Vagina (tissue), 2 donors: ENCODE measurements around the gene ACY1. TPM values are rescaled to one million over a fixed set of nuclear protein-coding genes. Genes with fewer than 3 reads are reported as not detected.

Experiments
- DNase-seq, 2 donors: peaks; one replicate each; pipeline ENCODE4 v3.0.0-alpha.2; 2017; ENCODE audit errors: extremely low spot score in 2 of 2
- H3K27ac ChIP-seq: fragments of 200-600 bp; sonication (generic); one replicate; pipeline ENCODE4 v1.5.1; 2019
- H3K27me3 ChIP-seq: fragments of 200-600 bp; sonication (generic); one replicate; pipeline ENCODE4 v1.5.1; 2019
- H3K36me3 ChIP-seq, 2 donors: fragments of 200-600 bp; sonication (generic); one replicate each; pipeline ENCODE4 v1.5.1; 2017 to 2019
- H3K4me1 ChIP-seq: fragments of 200-600 bp; sonication (generic); one replicate; pipeline ENCODE4 v1.5.1; 2019
- H3K4me3 ChIP-seq, 2 donors: fragments of 200-600 bp; sonication (generic); 1 replicate in 1 of 2; 2 replicates in 1 of 2; pipeline ENCODE4 v1.5.1; 2016 to 2019
- H3K9me3 ChIP-seq: fragments of 200-600 bp; sonication (generic); one replicate; pipeline ENCODE4 v1.5.1; 2019
- POLR2A ChIP-seq, 2 donors: fragments of 450-650 bp; IDR thresholded peaks; one replicate each; pipeline ENCODE4 v1.6.1; 2017; ENCODE audit warnings: antibody characterized with exemption in 2 of 2, mild to moderate bottlenecking in 2 of 2, moderate library complexity in 2 of 2
- POLR2AphosphoS5 ChIP-seq, 2 donors: sonication (generic); formaldehyde crosslinking; IDR thresholded peaks; one replicate each; pipeline ENCODE4 v1.9.0; 2017; ENCODE audit warnings: antibody characterized with exemption in 2 of 2, mild to moderate bottlenecking in 2 of 2, low read depth in 1 of 2; ENCODE audit not compliant: insufficient read depth in 1 of 2
- intact Hi-C: fragments of 100-400 bp; cut with DNase I; formaldehyde crosslinking; loops from one replicate; pipeline ENCODE4 v1.15.1; 2023
- total RNA-seq: library from RNA; depleted of rRNA; stranded (reverse); fragments of >200 nt; gene quantifications from one replicate; pipeline ENCODE4 v1.2.3, GENCODE V29; 2016
- TF ChIP-seq, protein P1 (sequence below), 3 experiments: fragments of 450-650 bp in 2 of 3; fragments of 200-600 bp in 1 of 3; sonication (generic) in 1 of 3; IDR thresholded peaks; one replicate each; pipeline ENCODE4 v1.5.1; 2017 to 2019; ENCODE audit warnings: antibody characterized with exemption in 3 of 3, mild to moderate bottlenecking in 2 of 3, moderate library complexity in 2 of 3

Gene ACY1
- total RNA-seq, 1 donor from 2014 or later, result 29.7 TPM

DNA sequence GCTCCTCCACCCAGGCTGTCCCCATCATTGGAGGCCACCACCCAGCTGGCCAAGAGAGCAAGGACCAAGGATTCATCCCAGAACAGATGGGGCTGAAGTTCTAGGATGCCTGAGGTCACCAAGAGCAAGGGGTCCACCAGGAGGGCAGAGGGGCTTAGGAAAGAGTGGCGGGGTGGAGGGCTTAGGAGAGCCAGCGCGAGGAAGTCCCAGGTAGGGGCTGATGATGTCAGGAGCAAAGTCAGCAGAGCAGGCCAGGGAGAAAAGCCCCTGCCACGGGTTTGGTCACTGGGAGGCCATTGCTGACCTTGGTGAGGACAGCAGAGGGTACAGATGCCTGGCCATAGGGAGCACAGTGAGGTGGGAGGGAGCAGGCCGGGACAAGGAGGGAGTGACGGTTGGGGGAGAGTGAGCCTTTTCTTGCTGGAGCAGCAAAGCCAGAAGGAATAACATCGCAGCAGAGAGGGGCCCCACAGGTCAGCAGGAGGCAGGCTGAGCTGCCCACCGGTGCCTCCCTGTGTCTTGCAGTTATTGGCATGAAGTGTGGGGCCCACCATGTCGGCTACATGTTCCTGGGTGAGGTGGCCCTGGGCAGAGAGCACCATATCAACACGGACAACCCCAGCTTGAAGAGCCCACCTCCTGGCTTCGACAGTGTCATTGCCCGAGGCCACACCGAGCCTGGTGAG is 36.0 kb upstream of the ACY1 start:
- TF ChIP-seq, protein P1, sequence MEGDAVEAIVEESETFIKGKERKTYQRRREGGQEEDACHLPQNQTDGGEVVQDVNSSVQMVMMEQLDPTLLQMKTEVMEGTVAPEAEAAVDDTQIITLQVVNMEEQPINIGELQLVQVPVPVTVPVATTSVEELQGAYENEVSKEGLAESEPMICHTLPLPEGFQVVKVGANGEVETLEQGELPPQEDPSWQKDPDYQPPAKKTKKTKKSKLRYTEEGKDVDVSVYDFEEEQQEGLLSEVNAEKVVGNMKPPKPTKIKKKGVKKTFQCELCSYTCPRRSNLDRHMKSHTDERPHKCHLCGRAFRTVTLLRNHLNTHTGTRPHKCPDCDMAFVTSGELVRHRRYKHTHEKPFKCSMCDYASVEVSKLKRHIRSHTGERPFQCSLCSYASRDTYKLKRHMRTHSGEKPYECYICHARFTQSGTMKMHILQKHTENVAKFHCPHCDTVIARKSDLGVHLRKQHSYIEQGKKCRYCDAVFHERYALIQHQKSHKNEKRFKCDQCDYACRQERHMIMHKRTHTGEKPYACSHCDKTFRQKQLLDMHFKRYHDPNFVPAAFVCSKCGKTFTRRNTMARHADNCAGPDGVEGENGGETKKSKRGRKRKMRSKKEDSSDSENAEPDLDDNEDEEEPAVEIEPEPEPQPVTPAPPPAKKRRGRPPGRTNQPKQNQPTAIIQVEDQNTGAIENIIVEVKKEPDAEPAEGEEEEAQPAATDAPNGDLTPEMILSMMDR (IDR thresholded peaks at IDR 0.05), result no peak
- TF ChIP-seq POLR2AphosphoS5 (IDR thresholded peaks at IDR 0.05; ENCODE audit: insufficient read depth in 1 of 2, low read depth in 1 of 2) (no peak), POLR2A (IDR thresholded peaks at IDR 0.05) (no peak)
- H3K4me1 ChIP-seq, result peaks cover 11% of the 10 kb centered on the region
- H3K27me3 ChIP-seq, result no peaks in the 10 kb centered on the region
- DNase-seq, result no peak
- H3K36me3 ChIP-seq, result no peaks in the 10 kb centered on the region
- no peak overlapping the region for H3K4me3 ChIP-seq
- intact Hi-C loops, result no loop called here
- H3K27ac ChIP-seq, result no peak overlapping the region
- no peaks in the 10 kb centered on the region for H3K9me3 ChIP-seq

DNA sequence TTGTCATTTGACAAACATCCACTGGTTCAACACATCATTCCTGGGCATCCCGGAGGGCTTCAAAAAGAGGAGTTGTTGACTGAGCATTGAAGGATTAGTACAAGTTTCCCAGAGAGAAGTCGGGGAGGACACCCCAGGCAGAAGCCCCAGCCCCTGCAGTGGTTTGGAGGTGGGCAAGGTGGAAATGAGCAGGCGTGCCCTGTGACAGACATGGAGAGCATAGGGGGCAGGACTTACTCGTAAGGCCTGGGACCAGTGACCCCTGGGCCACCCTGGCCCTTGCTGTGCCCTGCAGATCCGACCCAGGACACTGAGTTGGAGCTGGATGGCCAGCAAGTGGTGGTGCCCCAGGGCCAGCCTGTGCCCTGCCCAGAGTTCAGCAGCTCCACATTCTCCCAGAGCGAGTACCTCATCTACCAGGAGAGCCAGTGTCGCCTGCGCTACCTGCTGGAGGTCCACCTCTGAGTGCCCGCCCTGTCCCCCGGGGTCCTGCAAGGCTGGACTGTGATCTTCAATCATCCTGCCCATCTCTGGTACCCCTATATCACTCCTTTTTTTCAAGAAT is 35.2 kb upstream of the ACY1 start:
- no peaks in the 10 kb centered on the region for H3K27me3 ChIP-seq
- H3K4me3 ChIP-seq, result no peak overlapping the region
- intact Hi-C loops, result no loop called here
- DNase-seq, result no peak
- H3K36me3 ChIP-seq, result no peaks in the 10 kb centered on the region
- peaks cover 3% of the 10 kb centered on the region for H3K4me1 ChIP-seq
- TF ChIP-seq, protein P1 (IDR thresholded peaks at IDR 0.05), result no peak
- TF ChIP-seq POLR2AphosphoS5 (IDR thresholded peaks at IDR 0.05; ENCODE audit: insufficient read depth in 1 of 2, low read depth in 1 of 2) (no peak), POLR2A (IDR thresholded peaks at IDR 0.05) (no peak)
- no peak overlapping the region for H3K27ac ChIP-seq
- H3K9me3 ChIP-seq, result no peaks in the 10 kb centered on the region

DNA sequence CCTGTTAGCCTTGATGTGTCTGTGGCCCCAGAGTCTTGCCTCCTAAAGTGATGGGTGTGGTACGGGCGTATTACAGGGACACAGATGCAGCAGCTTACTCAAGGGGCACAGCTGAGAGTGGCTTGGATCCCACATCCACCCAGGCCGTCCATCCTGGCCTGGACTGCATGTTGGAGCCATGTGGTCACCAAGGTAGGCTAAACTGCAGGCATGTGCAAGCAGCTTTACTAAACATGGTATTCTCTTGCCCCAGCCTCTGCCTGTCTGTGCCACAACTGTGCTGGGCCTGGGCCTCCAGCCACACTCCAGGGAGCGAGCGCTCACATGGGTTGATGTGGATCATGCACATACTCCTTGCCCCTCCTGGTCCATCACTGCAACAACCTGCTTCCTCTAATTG is 34.2 kb upstream of the ACY1 start:
- Histone ChIP-seq H3K4me3 (no peak overlapping the region), H3K9me3 (no peaks in the 10 kb centered on the region), H3K36me3 (no peaks in the 10 kb centered on the region), H3K27me3 (no peaks in the 10 kb centered on the region), H3K4me1 (no peaks in the 10 kb centered on the region), H3K27ac (no peak overlapping the region)
- no peak for TF ChIP-seq POLR2AphosphoS5 (IDR thresholded peaks at IDR 0.05; ENCODE audit: insufficient read depth in 1 of 2, low read depth in 1 of 2)
- TF ChIP-seq, protein P1 (IDR thresholded peaks at IDR 0.05), result no peak
- TF ChIP-seq POLR2A (IDR thresholded peaks at IDR 0.05), result no peak
- intact Hi-C loops, result no loop called here
- no peak for DNase-seq

DNA sequence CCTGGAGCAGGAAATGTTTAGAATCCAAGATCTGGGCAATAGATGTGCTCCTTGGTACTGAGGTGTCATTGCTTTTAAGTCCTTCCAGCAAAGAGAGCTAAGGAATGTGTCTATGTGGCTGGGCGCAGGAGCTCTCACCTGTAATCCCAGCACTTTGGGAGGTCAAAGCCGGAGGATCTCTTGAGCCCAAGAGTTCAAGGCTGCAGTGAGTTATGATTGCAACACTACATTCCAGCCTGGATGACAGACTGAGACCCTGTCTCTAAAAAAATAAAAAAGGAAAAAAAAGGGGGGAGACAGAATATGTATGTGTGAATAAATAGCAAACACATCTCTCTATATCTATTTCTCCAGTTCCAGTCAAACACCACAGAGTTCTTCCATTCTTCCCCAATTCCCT is 32.4 kb upstream of the ACY1 start:
- Histone ChIP-seq H3K27ac (no peak overlapping the region), H3K36me3 (no peaks in the 10 kb centered on the region), H3K4me3 (no peak overlapping the region), H3K9me3 (no peaks in the 10 kb centered on the region), H3K27me3 (no peaks in the 10 kb centered on the region), H3K4me1 (peaks cover 5% of the 10 kb centered on the region)
- DNase-seq, result no peak
- TF ChIP-seq POLR2A (IDR thresholded peaks at IDR 0.05) (no peak), POLR2AphosphoS5 (IDR thresholded peaks at IDR 0.05; ENCODE audit: insufficient read depth in 1 of 2, low read depth in 1 of 2) (no peak)
- TF ChIP-seq, protein P1 (IDR thresholded peaks at IDR 0.05), result no peak
- intact Hi-C loops, result no loop called here

- no peak for DNase-seq
- H3K4me1 ChIP-seq, result peaks cover 15% of the 10 kb centered on the region
- no peaks in the 10 kb centered on the region for H3K27me3 ChIP-seq
- H3K9me3 ChIP-seq, result no peaks in the 10 kb centered on the region
- peaks cover 0 to 7% of the 10 kb centered on the region in 2 donors for H3K36me3 ChIP-seq
- no peak overlapping the region for H3K27ac ChIP-seq
- intact Hi-C loops, result no loop called here
- TF ChIP-seq POLR2A (IDR thresholded peaks at IDR 0.05), result no peak
- TF ChIP-seq, protein P1 (IDR thresholded peaks at IDR 0.05), result no peak
- H3K4me3 ChIP-seq, result no peak overlapping the region
These were observed 29.9 kb upstream of the ACY1 start for GRCh38 chr3:51953445-51953844.
